Muscle of leg (tissue), 11 donors: Measurements from ENCODE around the gene TUB. TPM values are rescaled to one million over a fixed set of nuclear protein-coding genes. Genes with fewer than 3 reads are reported as not detected.

Experiments used
- DNase-seq: peaks from one replicate; pipeline ENCODE4 v3.0.0; 2013
- H3K27ac ChIP-seq: one replicate; pipeline ENCODE4 v1.5.1; 2013; ENCODE audit warnings: mild to moderate bottlenecking, low read length, control low read depth
- H3K27me3 ChIP-seq: one replicate; pipeline ENCODE4 v1.6.1; 2013; ENCODE audit warnings: low read length; ENCODE audit not compliant: control insufficient read depth, insufficient read depth
- H3K36me3 ChIP-seq: one replicate; pipeline ENCODE4 v1.6.1; 2013; ENCODE audit warnings: low read length; ENCODE audit not compliant: control insufficient read depth, insufficient read depth
- H3K4me1 ChIP-seq: one replicate; pipeline ENCODE4 v1.6.1; 2013; ENCODE audit warnings: low read length; ENCODE audit not compliant: control insufficient read depth, insufficient read depth
- H3K4me3 ChIP-seq: one replicate; pipeline ENCODE4 v1.5.1; 2013; ENCODE audit warnings: low read length, control low read depth
- H3K9me3 ChIP-seq: replicated peaks from 2 replicates; pipeline ENCODE4 v1.6.1; 2013; ENCODE audit warnings: low read depth, low read length; ENCODE audit not compliant: control insufficient read depth
- WGBS: methylation state at CpG from one replicate; pipeline ENCODE4 v1.1.5; 2013; ENCODE audit warnings: missing lambda C conversion rate; ENCODE audit not compliant: insufficient coverage; 5-methylcytosine and 5-hydroxymethylcytosine counted together
- polyA plus RNA-seq, 8 donors: library from polyadenylated mRNA; unstranded; fragments of 120-200 nt; gene quantifications; one replicate each; pipeline versions ENCODE4 v1.2.1 to v1.2.3, GENCODE V29; 2013; ENCODE audit warnings: inconsistent platforms in 1 of 8, low replicate concordance in 1 of 8; ENCODE audit not compliant: insufficient read length in 8 of 8, insufficient read depth in 1 of 8
- total RNA-seq: library from RNA; stranded (reverse); fragments of 120-200 nt; gene quantifications from one replicate; pipeline ENCODE4 v1.2.4, GENCODE V29; 2013

Gene TUB
- total and polyA plus RNA-seq, 9 donors: 9.5 to 20.3 (median 15.4) TPM

DNA sequence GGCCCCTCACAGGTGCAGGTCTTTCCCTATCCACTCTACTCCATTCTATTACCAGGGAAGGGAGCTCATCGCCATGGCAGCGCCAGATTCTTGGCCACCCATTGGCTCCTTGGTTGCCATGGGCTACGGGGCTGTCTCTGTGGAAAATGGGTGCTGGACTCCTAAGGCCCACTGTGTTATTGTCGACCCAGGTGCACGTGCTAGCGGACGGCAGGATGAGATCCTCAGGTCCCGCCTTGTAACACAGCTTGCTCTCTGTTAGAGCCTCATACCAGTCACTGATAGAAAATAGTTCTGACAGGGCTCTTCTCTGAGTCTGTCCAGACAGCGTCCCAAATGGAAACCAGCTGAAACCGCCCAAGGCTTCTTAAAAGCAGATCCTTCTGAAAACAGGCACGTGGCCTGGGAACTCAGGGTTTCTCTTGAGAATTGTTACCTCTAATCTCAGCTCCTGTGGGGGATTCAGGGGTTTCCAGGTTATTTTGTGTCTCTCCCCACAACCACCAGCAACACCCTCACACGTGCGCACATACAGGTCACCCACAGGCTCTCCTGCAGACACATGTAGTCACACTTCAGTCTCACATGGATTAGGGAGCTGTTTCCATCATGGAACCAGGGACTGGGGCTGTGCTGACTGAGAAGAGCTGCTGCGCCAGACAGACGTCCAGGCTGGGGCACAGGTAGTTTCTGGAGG is 1.5 kb downstream of the TUB start:
- peaks cover 24% of the 10 kb centered on the region for H3K27me3 ChIP-seq
- DNase-seq: peak; percentile 55

DNA sequence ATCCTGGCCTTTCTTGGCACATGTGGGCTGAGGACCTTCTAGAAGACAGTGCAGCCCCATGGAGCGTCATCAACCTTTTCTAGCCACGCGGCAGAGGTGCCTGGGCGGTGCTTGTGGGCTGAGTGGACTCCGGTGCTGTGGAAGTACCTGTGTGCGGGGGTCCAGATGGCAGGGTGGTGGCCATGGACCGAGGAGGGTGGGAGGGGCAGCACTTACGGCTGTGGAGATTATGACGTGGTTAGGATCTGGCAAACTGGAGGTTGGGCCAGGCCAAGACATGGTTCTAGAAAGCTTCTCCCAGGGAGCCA is 2.0 kb downstream of the TUB start:
- H3K36me3 ChIP-seq: no peaks in the 10 kb centered on the region
- H3K9me3 ChIP-seq: no peaks in the 10 kb centered on the region
- no peak overlapping the region for H3K4me3 ChIP-seq
- no peak for DNase-seq
- WGBS: 67% methylated on average over 9 of the region's 9 CpGs
- no peak overlapping the region for H3K27ac ChIP-seq
- H3K4me1 ChIP-seq: peaks cover 50% of the 10 kb centered on the region
- peaks cover 24% of the 10 kb centered on the region for H3K27me3 ChIP-seq

More for the DNA sequence above, 1.5 kb downstream of the TUB start:
- H3K36me3 ChIP-seq: no peaks in the 10 kb centered on the region
- peaks cover 48% of the 10 kb centered on the region for H3K4me1 ChIP-seq
- H3K9me3 ChIP-seq: no peaks in the 10 kb centered on the region
- peak overlapping the region; percentile 63 for H3K4me3 ChIP-seq
- no peak overlapping the region for H3K27ac ChIP-seq
- WGBS: 40% methylated on average over 9 of the region's 15 CpGs

DNA sequence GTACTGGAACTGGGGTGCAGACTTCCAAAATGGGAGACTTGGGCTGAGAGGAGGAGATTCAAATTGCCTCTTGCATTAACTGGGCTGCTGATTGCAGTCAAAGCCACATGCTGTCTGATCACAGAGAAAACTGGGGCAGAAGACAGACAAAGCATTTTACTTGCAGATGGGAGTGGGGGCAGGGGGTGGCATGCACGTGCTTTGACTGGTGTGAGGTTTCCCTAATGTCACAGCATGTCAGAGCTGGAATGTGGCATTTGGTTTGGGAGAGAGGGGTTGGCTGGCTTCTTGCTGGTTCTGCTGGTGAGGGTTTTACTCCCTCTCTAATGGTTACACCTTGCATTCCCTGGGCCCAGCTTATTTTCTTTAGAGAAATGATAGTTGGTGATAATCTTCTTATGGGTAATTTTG is 2.9 kb downstream of the TUB start:
- Histone ChIP-seq H3K4me1 (peaks cover 50% of the 10 kb centered on the region), H3K4me3 (no peak overlapping the region), H3K27me3 (peaks cover 22% of the 10 kb centered on the region), H3K9me3 (no peaks in the 10 kb centered on the region), H3K36me3 (no peaks in the 10 kb centered on the region), H3K27ac (no peak overlapping the region)
- DNase-seq: no peak
- WGBS: 43% methylated on average over 1 of the region's 1 CpG

DNA sequence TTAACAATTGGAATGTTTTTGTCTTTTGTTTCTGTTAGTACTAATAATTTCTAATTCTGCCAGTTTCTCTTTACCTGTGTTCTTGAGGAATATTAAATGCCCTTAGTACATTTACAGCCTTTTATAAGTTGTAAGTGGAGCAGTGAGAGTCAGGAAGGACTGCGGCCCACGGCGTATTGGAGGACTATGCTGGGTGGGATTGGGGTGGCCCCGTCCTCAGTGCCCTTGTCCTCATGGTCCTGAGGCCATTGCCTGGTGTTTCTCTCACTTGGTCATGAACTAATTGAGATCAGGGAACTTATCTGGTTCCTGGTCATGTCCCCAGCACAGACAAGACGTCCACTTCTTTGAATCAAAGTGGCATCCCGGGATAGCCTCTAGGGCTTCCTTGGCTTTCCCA is 3.3 kb downstream of the TUB start:
- WGBS: 95% methylated on average over 6 of the region's 6 CpGs
- no peak overlapping the region for H3K27ac ChIP-seq
- no peaks in the 10 kb centered on the region for H3K36me3 ChIP-seq
- no peaks in the 10 kb centered on the region for H3K9me3 ChIP-seq
- peaks cover 19% of the 10 kb centered on the region for H3K27me3 ChIP-seq
- peaks cover 50% of the 10 kb centered on the region for H3K4me1 ChIP-seq
- no peak overlapping the region for H3K4me3 ChIP-seq
- no peak for DNase-seq

DNA sequence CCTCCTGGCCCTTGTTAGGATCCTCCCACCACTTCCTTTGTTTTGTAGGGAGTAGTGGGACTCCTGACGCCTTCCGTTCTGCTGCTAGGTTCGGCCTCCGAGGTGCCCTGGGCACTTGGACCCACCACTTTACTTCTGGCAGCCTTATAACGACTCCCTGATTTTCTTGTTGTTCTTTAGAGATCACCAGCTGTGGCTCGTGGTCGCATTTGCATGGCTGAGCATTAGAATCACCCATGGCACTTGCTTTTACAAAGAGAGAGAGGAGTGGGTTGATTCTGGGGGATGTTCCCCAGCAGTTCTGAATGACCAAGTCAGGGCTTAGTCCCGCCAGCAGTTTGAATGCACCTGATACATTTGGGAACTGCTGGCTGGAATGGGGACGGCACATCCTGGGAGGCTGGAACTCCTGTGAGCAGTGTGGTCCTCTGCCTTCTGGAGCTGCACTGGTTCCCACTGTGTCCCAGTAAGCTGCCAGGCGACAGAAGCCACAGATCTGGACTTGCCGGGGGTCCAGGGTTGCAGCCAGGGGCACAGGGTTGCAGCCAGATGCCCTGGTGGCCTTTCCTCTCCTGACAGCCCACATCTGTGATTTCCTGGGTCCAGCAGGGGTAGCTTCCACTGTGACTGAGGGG is 4.1 kb downstream of the TUB start:
- H3K27me3 ChIP-seq: peaks cover 14% of the 10 kb centered on the region
- H3K4me3 ChIP-seq: no peak overlapping the region
- no peak for DNase-seq
- H3K4me1 ChIP-seq: peaks cover 50% of the 10 kb centered on the region
- no peaks in the 10 kb centered on the region for H3K9me3 ChIP-seq
- H3K36me3 ChIP-seq: no peaks in the 10 kb centered on the region
- WGBS: 81% methylated on average over 10 of the region's 11 CpGs
- no peak overlapping the region for H3K27ac ChIP-seq

DNA sequence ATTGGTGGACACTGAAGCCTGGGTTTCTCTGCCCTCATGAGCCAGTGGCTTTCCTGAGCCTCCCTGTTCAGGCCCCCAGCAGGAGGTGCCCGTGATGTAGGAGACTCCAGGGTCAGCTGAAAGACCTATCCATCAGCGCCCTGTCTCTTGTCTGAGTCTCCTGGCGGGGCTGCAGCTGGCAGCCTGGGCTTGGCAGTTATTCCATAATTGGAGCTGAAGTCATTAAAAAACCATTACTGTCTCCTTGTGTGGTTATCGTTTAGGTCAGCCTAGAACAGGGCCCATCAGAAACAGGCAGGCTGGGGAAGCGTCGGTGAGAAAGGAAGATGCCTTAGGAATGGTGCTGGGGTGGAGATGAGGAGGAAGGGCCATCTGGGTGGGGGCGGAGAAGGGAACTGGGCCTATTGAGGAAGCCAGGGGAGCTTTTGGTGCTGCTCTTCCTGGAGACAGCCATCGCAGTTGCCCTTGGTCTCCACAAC is 5.0 kb downstream of the TUB start:
- no peak overlapping the region for H3K27ac ChIP-seq
- no peak for DNase-seq
- WGBS: 55% methylated on average over 7 of the region's 8 CpGs
- no peaks in the 10 kb centered on the region for H3K9me3 ChIP-seq
- peaks cover 8% of the 10 kb centered on the region for H3K27me3 ChIP-seq
- H3K36me3 ChIP-seq: no peaks in the 10 kb centered on the region
- H3K4me3 ChIP-seq: no peak overlapping the region
- H3K4me1 ChIP-seq: peaks cover 45% of the 10 kb centered on the region

DNA sequence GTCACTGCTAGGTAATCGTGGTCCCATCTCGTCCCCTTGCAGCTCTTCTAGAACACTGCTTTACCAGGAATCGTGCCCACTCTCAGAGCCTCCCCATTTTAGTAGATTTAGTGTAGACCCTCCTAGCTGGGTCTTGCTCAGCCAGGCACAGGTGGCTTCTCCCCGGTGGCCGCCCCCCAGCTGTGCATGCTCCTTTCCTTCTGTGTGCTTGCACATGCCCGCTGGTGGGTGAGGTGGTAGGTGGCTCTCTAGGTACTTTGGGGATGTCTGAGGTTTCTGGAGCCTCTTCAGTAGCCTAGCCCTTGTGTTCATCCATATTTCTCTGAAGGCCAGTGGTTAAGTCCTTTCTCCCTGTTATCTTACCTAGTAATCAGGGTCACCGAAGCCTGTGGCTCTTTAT is 5.6 kb downstream of the TUB start:
- no peak for DNase-seq
- Histone ChIP-seq H3K36me3 (no peaks in the 10 kb centered on the region), H3K27me3 (peaks cover 7% of the 10 kb centered on the region), H3K4me1 (peaks cover 43% of the 10 kb centered on the region), H3K9me3 (no peaks in the 10 kb centered on the region), H3K4me3 (no peak overlapping the region), H3K27ac (no peak overlapping the region)
- 89% methylated on average over 5 of the region's 7 CpGs for WGBS

DNA sequence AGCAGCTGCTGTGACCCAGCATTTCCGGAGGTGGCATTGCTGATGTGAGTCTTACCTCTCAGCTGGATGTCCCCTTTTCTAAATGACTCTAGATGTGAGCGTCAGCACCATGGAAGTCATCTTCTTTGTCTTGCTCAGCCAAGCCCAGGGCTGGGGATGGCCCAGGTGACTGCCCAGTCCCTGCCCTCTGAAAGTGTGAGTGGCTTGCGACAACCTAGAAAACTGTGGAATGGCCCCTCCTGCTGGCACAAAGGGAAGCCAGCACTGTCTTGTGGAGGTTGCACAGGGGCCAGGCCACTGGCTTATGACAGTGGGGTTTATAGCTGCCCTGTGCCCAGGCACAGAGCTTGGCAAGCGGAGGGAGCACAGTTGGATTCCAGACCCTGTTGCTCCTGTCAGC is 6.2 kb downstream of the TUB start:
- H3K9me3 ChIP-seq: no peaks in the 10 kb centered on the region
- H3K4me1 ChIP-seq: peaks cover 37% of the 10 kb centered on the region
- no peaks in the 10 kb centered on the region for H3K36me3 ChIP-seq
- no peak overlapping the region for H3K4me3 ChIP-seq
- 86% methylated on average over 4 of the region's 4 CpGs for WGBS
- DNase-seq: no peak
- peaks cover 2% of the 10 kb centered on the region for H3K27me3 ChIP-seq
- no peak overlapping the region for H3K27ac ChIP-seq

DNA sequence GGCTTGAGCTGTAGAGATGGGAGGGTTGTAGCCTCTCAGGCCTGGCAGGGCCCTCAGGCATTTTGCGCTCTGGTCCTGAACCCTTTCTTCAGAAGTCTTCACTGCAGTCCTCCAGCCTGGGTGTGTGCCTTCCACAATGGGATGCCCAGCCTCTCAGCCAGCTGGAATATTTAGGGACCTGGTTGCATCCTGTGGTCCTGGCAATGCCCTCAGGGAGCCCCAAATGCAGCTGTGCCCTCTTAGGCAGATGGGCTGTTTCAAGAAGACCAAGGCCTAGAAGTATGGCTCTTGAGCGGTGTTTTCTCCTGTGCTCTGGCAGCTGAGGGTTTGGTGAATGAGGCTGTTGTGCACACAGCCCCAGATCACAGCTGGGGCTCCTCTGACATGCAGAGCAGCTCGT is 6.7 kb downstream of the TUB start:
- Histone ChIP-seq H3K4me1 (peaks cover 34% of the 10 kb centered on the region), H3K9me3 (no peaks in the 10 kb centered on the region), H3K27ac (no peak overlapping the region), H3K4me3 (no peak overlapping the region), H3K36me3 (no peaks in the 10 kb centered on the region), H3K27me3 (no peaks in the 10 kb centered on the region)
- DNase-seq: no peak
- WGBS: 100% methylated on average over 2 of the region's 3 CpGs

DNA sequence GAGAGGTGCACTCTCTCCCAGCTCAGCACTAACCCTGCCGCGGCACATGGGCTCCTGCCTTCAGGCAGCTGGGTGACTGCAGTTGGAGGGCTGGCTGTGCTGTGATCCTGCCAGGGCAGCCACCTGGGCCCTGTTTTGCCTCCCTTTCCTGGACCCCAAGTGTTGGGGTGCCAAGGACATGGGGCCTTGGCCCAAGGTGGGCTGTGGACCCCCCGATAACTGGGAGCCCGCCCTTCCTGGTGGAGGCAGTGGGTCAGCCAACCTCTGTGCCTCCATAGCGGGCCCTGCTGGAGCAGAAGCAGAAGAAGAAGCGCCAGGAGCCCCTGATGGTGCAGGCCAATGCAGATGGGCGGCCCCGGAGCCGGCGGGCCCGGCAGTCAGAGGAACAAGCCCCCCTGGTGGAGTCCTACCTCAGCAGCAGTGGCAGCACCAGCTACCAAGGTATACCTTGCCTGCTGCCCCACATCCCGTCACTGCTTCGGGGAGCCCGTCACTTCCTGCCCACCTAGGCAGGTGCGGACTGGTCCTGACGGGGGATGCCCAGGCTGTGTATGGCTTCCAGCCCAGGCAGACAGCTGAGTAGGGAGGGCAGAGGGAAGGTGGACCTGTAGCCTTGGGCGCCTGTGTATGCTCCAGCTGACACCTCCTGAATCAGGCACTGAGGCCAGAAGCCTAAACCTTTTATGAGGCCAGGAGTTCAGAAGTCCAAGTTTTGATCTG is 8.9 kb downstream of the TUB start:
- H3K9me3 ChIP-seq: no peaks in the 10 kb centered on the region
- H3K4me3 ChIP-seq: no peak overlapping the region
- WGBS: 79% methylated on average over 14 of the region's 17 CpGs
- H3K27ac ChIP-seq: no peak overlapping the region
- DNase-seq: no peak
- H3K4me1 ChIP-seq: peaks cover 23% of the 10 kb centered on the region
- H3K27me3 ChIP-seq: no peaks in the 10 kb centered on the region
- peaks cover 10% of the 10 kb centered on the region for H3K36me3 ChIP-seq
